H4 (cell line): ENCODE measurements around the gene CDC42EP3. TPM values are rescaled to one million over a fixed set of nuclear protein-coding genes. Genes with fewer than 3 reads are reported as not detected.

Source experiments
- DNase-seq: peaks from one replicate; pipeline ENCODE4 v3.0.0-alpha.2; 2015; ENCODE audit warnings: low spot score
- total RNA-seq: library from RNA; depleted of rRNA; stranded (reverse); fragments of >200 nt; shearing (Covaris generic); gene quantifications from 2 replicates; pipeline ENCODE4 v1.2.3, GENCODE V29; 2014

The CDC42EP3 gene
- total RNA-seq, 1 experiment from 2014 or later: 8.5 TPM

GRCh38 chr2:37656512-37657423 is 14.7 kb downstream of the CDC42EP3 start:
- no peak for DNase-seq

- DNase-seq: no peak
These were observed 16.3 kb downstream of the CDC42EP3 start for GRCh38 chr2:37654932-37655841.

GRCh38 chr2:37654419-37654818 is 17.0 kb downstream of the CDC42EP3 start:
- no peak for DNase-seq

GRCh38 chr2:37653805-37654378 is 17.6 kb downstream of the CDC42EP3 start:
- DNase-seq: no peak

GRCh38 chr2:37653093-37653492 is 18.3 kb downstream of the CDC42EP3 start:
- no peak for DNase-seq

GRCh38 chr2:37652199-37652640 is 19.2 kb downstream of the CDC42EP3 start:
- peak; percentile 66 for DNase-seq

GRCh38 chr2:37650548-37651093 is 20.8 kb downstream of the CDC42EP3 start:
- DNase-seq: no peak

GRCh38 chr2:37649518-37649917 is 21.9 kb downstream of the CDC42EP3 start:
- no peak for DNase-seq

GRCh38 chr2:37648331-37649011 is 23.0 kb downstream of the CDC42EP3 start:
- DNase-seq: no peak

- DNase-seq: no peak
These were observed 23.5 kb downstream of the CDC42EP3 start for GRCh38 chr2:37647971-37648330.

GRCh38 chr2:37645836-37646235 is 25.6 kb downstream of the CDC42EP3 start:
- no peak for DNase-seq

GRCh38 chr2:37645362-37645761 is 26.1 kb downstream of the CDC42EP3 start:
- DNase-seq: peak; percentile 3

- DNase-seq: no peak
These were observed 27.3 kb downstream of the CDC42EP3 start for GRCh38 chr2:37644191-37644590.

- no peak for DNase-seq
These were observed 27.7 kb downstream of the CDC42EP3 start for GRCh38 chr2:37643730-37644078.

- no peak for DNase-seq
These were observed 28.3 kb downstream of the CDC42EP3 start for GRCh38 chr2:37642907-37643729.

- DNase-seq: no peak
These were observed 29.8 kb downstream of the CDC42EP3 start for GRCh38 chr2:37641582-37642171.

- DNase-seq: no peak
These were observed 31.8 kb downstream of the CDC42EP3 start for GRCh38 chr2:37639631-37640030.

- DNase-seq: no peak
These were observed 32.5 kb downstream of the CDC42EP3 start for GRCh38 chr2:37638973-37639372.

GRCh38 chr2:37637985-37638384 is 33.5 kb downstream of the CDC42EP3 start:
- DNase-seq: no peak
